HEK293 (cell line): Measurements from ENCODE around the gene EDA.

ENCODE experiments used
- CTCF ChIP-seq: fragments of 450-650 bp; formaldehyde crosslinking; IDR thresholded peaks from 2 replicates; pipeline ENCODE4 v1.5.1; 2016; ENCODE audit warnings: missing biosample characterization, missing genetic modification characterization
- PRDM10 ChIP-seq: fragments of 450-650 bp; formaldehyde crosslinking; IDR thresholded peaks from 2 replicates; pipeline ENCODE4 v1.5.1; 2016; ENCODE audit warnings: missing biosample characterization, missing genetic modification characterization
- SP2 ChIP-seq: fragments of 450-650 bp; formaldehyde crosslinking; IDR thresholded peaks from 2 replicates; pipeline ENCODE4 v1.5.1; 2016; ENCODE audit warnings: missing biosample characterization, missing genetic modification characterization
- ZNF10 ChIP-seq: fragments of 450-650 bp; formaldehyde crosslinking; IDR thresholded peaks from 2 replicates; pipeline ENCODE4 v1.5.1; 2017; ENCODE audit warnings: missing biosample characterization, missing genetic modification characterization
- ZNF121 ChIP-seq: fragments of 450-650 bp; formaldehyde crosslinking; IDR thresholded peaks from 2 replicates; pipeline ENCODE4 v1.5.1; 2016; ENCODE audit warnings: missing biosample characterization, missing genetic modification characterization
- ZNF544 ChIP-seq: fragments of 450-650 bp; formaldehyde crosslinking; IDR thresholded peaks from 2 replicates; pipeline ENCODE4 v1.5.0; 2017; ENCODE audit warnings: missing biosample characterization, missing genetic modification characterization
- ZNF658 ChIP-seq: fragments of 450-650 bp; formaldehyde crosslinking; IDR thresholded peaks from 2 replicates; pipeline ENCODE4; 2016; ENCODE audit warnings: missing biosample characterization, missing genetic modification characterization

DNA sequence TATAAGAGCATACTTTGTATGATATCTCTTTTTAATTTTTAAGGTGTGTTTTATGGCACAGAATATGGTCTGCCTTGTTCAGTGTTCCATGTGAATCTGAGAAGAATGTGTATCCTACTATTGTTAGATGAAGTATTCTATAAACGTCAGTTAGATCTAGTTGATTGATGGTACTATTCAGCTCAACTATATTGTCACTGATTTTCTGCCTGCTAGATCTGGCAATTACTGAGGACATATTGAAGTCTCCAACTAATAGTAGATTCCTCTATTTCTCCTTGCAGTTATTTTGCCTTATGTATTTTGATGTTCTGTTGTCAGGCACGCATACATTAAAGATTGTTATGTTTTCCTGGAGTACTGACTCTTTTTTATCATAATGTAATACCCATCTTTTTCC lies 394.1 kb downstream of the EDA start:
- TF ChIP-seq ZNF658 (tag by site-specific recombination) (no peak), CTCF (no peak), SP2 (tag by site-specific recombination) (no peak), ZNF121 (tag by site-specific recombination) (no peak), PRDM10 (tag by site-specific recombination) (no peak), ZNF10 (tag by site-specific recombination) (no peak), ZNF544 (tag by site-specific recombination) (no peak)
